ENCODE data around the gene AQP10. TPM values are rescaled to one million over a fixed set of nuclear protein-coding genes. Genes with fewer than 3 reads are reported as not detected.

AQP10 gene
- total and polyA plus RNA-seq, 9 of the 15 experiments (the other 6 are each of a cell fraction or from before 2014, with no cell fraction given), result 0.37 to 9.7 (median 1.9) TPM

DNA sequence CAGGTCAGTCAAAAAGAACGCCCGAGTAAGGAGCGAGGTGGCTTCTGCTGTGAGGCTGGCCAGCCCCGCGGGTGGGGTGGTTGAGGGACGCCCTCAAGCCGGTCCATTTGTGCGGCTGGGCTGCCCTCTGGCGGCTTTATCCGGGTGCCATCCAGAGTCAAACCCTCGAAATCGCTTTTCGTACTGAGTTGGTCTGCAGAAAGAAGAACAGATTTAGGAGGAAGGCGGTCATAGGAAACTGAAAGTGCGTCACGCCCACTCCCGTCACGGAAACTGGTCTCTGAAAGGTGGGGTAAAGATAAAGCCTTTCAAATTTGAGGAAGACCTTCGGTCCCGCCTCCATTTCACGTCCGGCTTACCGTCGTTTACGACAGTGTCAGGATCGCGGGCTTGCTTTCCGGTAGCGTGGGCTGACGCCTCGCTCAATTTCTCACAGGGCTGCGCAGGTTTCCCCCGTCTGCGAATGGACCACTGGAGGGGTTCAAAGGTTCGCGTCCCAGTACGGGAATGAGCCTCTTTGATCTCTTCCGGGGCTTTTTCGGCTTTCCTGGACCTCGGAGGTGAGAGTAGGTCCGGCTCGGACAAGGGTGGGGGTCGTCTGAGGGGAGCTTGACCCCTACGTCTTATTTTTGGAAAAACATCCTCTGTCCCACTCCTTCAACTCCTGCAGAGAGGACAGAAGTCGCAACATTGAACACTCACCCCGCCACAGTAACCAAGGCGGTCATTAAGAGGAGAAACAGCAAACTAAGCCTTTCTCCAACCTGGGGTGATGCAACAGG lies 48.5 kb upstream of the AQP10 start, which contains the start of gene HAX1 (continued):
- TF ChIP-seq SRF (CRISPR knock-in tag; IDR thresholded peaks at IDR 0.05), result 0 out of 4 replicates have a peak, but pooled peaks of 1 of the 2 experiments have one; percentile 20
- TF ChIP-seq ZBTB1 (CRISPR knock-in tag; IDR thresholded peaks at IDR 0.05; ENCODE audit: borderline replicate concordance, low read depth), result no peak
- TF ChIP-seq, protein P1, sequence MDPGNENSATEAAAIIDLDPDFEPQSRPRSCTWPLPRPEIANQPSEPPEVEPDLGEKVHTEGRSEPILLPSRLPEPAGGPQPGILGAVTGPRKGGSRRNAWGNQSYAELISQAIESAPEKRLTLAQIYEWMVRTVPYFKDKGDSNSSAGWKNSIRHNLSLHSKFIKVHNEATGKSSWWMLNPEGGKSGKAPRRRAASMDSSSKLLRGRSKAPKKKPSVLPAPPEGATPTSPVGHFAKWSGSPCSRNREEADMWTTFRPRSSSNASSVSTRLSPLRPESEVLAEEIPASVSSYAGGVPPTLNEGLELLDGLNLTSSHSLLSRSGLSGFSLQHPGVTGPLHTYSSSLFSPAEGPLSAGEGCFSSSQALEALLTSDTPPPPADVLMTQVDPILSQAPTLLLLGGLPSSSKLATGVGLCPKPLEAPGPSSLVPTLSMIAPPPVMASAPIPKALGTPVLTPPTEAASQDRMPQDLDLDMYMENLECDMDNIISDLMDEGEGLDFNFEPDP (CRISPR knock-in tag; IDR thresholded peaks at IDR 0.05), result no peak
- peak; percentile 81 for TF ChIP-seq RBFOX2 (IDR thresholded peaks at IDR 0.05; ENCODE audit: low read depth, low read length)
- TF ChIP-seq, protein P2, sequence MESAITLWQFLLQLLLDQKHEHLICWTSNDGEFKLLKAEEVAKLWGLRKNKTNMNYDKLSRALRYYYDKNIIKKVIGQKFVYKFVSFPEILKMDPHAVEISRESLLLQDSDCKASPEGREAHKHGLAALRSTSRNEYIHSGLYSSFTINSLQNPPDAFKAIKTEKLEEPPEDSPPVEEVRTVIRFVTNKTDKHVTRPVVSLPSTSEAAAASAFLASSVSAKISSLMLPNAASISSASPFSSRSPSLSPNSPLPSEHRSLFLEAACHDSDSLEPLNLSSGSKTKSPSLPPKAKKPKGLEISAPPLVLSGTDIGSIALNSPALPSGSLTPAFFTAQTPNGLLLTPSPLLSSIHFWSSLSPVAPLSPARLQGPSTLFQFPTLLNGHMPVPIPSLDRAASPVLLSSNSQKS (CRISPR knock-in tag; IDR thresholded peaks at IDR 0.05), result 0 out of 2 replicates have a peak, but pooled peaks have one; percentile 45
- TF ChIP-seq KLF1 (tag; IDR thresholded peaks at IDR 0.05), result no peak
- peak; percentile 45; the same call in 1 of the 2 replicates for TF ChIP-seq ZNF324 (CRISPR knock-in tag; IDR thresholded peaks at IDR 0.05)
- no peak for TF ChIP-seq FUS (optimal IDR thresholded peaks at IDR 0.05; ENCODE audit: low read depth, low read length)
- no peak for TF ChIP-seq NCOA6 (IDR thresholded peaks at IDR 0.05)
- TF ChIP-seq GTF2A2 (tag; IDR thresholded peaks at IDR 0.05), result no peak
- no peak for TF ChIP-seq ZNF408 (CRISPR knock-in tag; IDR thresholded peaks at IDR 0.05; ENCODE audit: low read depth)
- no peak for TF ChIP-seq NFIX (CRISPR knock-in tag; IDR thresholded peaks at IDR 0.05; ENCODE audit: low read depth)
- TF ChIP-seq ETV5 (CRISPR knock-in tag; IDR thresholded peaks at IDR 0.05; ENCODE audit: low read depth), result no peak; the same call in 1 of the 2 replicates
- peak; percentile 84 for TF ChIP-seq GTF2E2 (tag; IDR thresholded peaks at IDR 0.05)
- no peak for TF ChIP-seq NUFIP1 (IDR thresholded peaks at IDR 0.05; ENCODE audit: partially characterized antibody)
- TF ChIP-seq KLF16 (IDR thresholded peaks at IDR 0.05), result peak; percentile 43; the same call in 1 of the 2 replicates
- TF ChIP-seq ZNF77 (CRISPR knock-in tag; IDR thresholded peaks at IDR 0.05), result no peak
- TF ChIP-seq U2AF2 (optimal IDR thresholded peaks at IDR 0.05; ENCODE audit: low read depth, low read length), result no peak
- no peak for TF ChIP-seq ZNF274 (IDR thresholded peaks at IDR 0.05; ENCODE audit: borderline replicate concordance, low read depth, low read length)
- TF ChIP-seq BRD4 (IDR thresholded peaks at IDR 0.05), result no peak
- no peak; the same call in 1 of the 2 replicates for TF ChIP-seq RUNX1 (IDR thresholded peaks at IDR 0.05; ENCODE audit: low read depth)
- 0 out of 2 replicates have a peak, but pooled peaks have one; percentile 16 for TF ChIP-seq ZNF583 (CRISPR knock-in tag; IDR thresholded peaks at IDR 0.05)
- TF ChIP-seq EZH2 (IDR thresholded peaks at IDR 0.05; ENCODE audit: borderline replicate concordance, low read depth, low read length), result no peak
- TF ChIP-seq, protein P3, sequence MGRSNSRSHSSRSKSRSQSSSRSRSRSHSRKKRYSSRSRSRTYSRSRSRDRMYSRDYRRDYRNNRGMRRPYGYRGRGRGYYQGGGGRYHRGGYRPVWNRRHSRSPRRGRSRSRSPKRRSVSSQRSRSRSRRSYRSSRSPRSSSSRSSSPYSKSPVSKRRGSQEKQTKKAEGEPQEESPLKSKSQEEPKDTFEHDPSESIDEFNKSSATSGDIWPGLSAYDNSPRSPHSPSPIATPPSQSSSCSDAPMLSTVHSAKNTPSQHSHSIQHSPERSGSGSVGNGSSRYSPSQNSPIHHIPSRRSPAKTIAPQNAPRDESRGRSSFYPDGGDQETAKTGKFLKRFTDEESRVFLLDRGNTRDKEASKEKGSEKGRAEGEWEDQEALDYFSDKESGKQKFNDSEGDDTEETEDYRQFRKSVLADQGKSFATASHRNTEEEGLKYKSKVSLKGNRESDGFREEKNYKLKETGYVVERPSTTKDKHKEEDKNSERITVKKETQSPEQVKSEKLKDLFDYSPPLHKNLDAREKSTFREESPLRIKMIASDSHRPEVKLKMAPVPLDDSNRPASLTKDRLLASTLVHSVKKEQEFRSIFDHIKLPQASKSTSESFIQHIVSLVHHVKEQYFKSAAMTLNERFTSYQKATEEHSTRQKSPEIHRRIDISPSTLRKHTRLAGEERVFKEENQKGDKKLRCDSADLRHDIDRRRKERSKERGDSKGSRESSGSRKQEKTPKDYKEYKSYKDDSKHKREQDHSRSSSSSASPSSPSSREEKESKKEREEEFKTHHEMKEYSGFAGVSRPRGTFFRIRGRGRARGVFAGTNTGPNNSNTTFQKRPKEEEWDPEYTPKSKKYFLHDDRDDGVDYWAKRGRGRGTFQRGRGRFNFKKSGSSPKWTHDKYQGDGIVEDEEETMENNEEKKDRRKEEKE (IDR thresholded peaks at IDR 0.05; ENCODE audit: borderline replicate concordance in 1 of 2, control insufficient read depth in 1 of 2, low read depth in 2 of 2, low read length in 1 of 2), result no peak
- no peak for TF ChIP-seq ZEB2 (IDR thresholded peaks at IDR 0.05)
